NCI-H1694 treated with DMSO at 0.1 percent for 48 hours (cell line): ENCODE results near the gene PYM1.
"Not testable (repeated sequence)": the region's sequence is repeated elsewhere in the genome, so short reads cannot be mapped to it uniquely, and the experiment has no call there.

Experiments used
- DNase-seq: peaks from one replicate; lab custom pipeline; 2025; lab: John Stamatoyannopoulos, UW

PYM1 gene

DNA sequence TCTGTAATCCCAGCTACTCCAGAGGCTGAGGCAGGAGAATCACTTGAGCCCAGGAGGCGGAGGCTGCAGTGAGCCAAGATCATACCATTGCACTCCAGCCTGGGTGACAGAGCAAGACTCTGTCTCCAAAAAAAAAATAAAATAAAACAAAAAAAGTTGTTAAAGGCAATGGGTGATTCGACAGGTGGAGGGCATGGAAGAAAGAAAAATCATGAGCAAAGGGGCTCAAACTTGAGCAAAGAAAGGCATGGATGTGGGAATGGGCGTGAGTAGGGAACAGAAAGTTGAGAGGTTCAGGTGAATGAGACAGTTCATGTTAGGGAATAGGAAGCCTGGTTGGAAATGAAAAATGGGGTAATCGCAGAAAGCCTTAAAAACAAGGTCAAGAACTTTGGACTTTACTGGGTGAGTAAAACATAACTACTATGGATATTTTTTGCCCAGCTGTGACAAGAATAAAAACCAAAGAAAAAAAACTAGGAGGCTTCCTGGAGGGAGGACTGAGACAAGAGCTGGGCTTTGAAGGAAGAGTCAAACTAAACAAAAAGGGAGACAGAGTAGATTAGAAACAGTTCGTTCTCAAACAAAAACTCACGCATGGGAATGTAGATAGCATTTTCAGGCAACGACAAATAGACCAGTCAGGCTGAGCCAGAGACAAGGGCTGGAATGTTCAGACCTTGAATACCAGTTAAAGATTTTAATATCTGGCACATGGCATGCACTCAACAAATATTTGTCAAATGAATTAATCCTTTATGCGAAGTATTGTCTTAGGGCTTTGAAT lies 18.8 kb downstream of the PYM1 start:
- DNase-seq = no peak

DNA sequence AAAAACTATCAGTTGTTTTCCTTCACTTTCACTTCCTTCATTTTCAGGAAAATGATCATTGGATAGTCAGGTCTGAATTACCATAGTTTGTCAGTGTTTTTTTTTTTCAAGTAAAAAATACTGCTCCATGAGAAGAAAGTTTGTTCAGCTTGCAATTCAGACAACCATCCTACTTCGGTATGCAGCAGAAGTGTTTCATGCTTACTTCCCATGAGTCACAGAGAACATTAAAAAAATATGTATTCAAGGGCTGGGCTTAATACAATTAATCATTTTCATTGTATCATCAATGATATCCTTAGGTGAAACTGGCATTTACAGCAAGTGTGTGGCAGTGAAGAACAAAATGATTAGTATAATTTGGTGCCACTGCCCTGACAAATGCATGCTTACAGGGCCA lies 21.6 kb downstream of the PYM1 start:
- DNase-seq = no peak

- DNase-seq = no peak
These were observed 25.7 kb downstream of the PYM1 start for GRCh38 chr12:55901881-55902490.

- no peak for DNase-seq
These were observed 28.6 kb downstream of the PYM1 start for GRCh38 chr12:55899082-55899481.

DNA sequence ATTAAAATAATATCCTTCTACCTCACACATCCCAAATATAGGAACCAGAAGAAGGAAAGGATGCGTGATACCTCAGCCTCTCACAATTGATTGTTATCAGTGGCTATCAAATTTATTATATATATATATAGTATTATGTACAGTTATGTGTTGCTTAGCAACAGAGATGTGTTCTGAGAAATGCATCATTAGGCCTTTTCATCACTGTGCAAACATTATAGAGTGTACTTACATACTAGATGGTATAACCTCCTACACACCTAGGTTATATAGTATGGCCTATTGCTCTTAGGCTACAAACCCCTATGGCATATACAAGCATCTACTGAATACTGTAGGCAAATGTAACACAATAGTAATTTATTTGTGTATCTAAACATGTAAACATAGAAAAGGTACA lies 34.0 kb downstream of the PYM1 start:
- DNase-seq = no peak

DNA sequence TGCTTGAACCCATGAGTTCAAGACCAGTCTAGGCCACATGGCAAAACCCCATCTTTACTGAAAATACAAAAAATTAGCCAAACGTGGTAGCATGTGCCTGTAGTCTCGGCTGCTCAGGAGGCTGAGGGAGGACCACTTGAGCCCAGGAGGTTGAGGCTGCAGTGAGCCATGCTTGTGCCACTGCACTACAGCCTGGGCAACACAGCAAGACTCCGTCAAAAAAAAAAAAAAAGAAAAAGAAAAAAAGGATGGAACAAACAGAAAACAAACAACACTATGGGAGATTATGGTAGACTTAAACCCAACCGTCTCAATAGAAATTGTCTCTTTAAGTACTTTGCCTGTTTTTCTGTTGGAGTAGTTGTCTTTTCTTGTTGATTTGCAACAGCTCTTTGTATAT lies 36.4 kb downstream of the PYM1 start:
- no peak for DNase-seq

DNA sequence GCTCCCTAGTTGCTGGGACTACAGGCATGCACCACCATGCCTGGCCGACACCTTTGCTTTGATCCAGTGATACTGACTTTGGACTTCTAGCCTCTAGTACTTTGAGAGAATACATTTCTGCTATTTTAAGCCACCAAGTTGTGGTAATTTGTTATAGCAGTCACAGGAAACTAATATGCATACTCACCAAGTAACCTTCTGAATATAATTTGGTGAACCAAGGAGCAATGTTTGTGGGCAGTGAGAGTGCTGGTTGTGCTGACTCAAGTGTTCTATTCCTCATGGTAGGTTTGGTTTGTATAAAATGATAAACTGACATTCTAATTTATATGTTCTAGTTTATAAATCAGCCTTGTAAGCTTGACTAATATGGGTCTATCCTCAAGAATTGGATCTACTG lies 42.6 kb downstream of the PYM1 start:
- no peak for DNase-seq

DNA sequence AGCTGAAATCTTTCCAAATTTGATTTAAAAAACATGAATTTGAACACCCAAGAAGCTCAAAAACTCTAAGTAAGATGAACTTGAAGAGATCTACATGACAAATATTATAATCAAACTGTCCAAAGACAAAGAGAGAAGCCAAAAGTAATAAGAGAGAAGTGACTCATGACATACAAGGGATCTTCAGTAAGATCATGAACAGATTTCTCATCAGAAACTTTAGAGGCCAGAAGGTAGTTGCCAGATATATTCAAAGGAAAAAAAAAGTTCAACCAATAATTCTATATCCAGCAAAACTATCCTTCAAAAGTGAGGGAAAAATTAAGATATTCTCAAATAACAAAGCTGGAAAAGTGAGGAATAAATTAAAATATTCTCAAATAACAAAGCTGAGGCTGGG lies 49.9 kb downstream of the PYM1 start:
- DNase-seq = no peak

DNA sequence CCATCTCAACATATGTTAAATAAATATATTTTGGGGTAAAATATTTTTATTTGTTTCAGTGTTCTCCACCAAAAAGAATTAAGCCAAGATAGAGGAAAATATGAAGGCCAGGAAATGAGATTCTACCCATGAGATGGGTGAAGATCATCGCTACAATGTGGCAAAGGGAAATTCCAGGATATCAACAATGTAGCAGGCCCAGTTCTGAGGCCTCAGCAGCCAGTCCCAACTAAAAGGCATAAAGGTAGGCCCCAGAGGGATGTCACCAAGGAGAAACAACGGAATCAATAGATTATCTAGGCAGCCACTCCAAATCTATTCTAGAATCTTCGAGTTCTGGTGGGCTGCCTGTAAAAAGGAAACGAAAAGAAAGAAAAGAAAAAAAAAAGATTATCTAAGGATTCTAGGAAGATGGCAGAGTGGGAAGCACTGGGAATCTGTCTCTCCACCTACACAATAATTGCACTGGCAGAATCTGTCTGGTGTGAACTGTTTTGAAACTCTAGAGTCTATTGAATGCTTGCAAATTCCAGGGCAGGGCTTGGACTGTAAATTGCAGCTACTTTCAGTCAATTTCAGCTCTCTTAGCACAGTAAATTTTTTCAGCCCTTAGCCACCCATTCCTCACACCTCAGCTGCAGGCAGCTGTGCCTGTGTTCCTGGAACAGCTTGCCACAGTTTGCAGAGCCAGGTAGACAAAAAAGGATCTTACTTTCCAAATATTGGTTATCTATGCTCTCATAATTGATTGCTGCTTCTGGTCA lies 51.8 kb downstream of the PYM1 start:
- no peak for DNase-seq

GRCh38 chr12:55874443-55874842 lies 53.3 kb downstream of the PYM1 start:
- no peak for DNase-seq

- not testable (repeated sequence) for DNase-seq
These were observed 61.2 kb downstream of the PYM1 start for GRCh38 chr12:55866454-55867004.

DNA sequence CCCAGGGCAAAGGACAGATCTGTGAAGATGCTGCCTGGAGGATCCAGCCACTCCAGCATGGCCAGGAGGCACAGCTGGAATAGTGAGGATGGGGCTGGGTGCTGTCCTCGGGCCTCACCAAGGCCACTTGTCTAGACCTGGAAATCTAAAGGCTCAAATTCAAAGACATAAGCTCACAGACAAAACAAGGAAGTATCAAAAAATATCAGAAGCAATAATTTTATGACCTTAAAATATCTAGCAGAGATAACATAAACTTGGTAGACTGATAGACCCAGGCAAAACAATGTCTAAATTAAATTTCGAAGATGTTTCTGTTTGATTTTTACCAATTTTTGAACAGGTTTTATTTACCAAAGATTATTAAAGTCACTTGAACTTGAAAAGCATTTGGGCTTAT lies 62.4 kb downstream of the PYM1 start:
- no peak for DNase-seq

GRCh38 chr12:55862931-55863330 lies 64.8 kb downstream of the PYM1 start:
- not testable (repeated sequence) for DNase-seq

- no peak for DNase-seq
These were observed 65.4 kb downstream of the PYM1 start for GRCh38 chr12:55862286-55862685.

GRCh38 chr12:55861871-55862270 lies 65.8 kb downstream of the PYM1 start:
- no peak for DNase-seq

DNA sequence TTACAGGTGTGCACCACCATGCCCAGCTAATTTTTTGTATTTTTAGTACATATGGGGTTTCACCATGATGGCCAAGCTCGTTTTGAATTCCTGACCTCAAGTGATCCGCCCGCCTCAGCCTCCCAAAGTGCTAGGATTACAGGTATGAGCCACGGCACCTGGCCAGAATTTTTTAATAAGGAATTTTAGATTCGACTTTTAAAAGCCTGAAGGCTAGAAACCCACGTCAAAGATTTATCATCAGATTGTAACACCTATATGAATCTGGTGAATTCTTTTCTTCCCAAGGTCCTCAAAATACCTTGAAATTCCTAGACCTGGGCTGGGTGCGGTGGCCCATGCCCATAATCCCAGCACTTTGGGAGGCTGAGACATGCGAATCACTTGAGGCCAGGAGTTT lies 66.3 kb downstream of the PYM1 start:
- no peak for DNase-seq

DNA sequence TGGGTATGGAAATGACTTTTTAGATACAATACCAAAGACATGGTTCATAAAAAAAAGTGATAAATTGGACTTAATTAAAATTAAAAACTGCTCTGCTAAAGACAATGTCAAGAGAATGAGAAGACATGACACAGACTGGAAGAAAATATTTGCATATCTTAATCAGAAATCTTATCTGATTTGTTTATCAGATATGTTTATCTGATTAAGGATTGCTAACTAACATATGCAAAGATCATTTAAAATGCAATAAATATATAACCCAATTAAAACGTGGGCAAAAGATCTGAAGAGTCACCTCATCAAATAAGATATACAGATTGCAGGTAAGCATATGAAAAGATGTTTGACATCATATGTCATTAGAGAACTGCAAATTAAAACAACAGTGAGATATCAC lies 75.0 kb downstream of the PYM1 start:
- DNase-seq = no peak
